ENCODE measurements around the gene UBASH3A.

Gene UBASH3A

DNA sequence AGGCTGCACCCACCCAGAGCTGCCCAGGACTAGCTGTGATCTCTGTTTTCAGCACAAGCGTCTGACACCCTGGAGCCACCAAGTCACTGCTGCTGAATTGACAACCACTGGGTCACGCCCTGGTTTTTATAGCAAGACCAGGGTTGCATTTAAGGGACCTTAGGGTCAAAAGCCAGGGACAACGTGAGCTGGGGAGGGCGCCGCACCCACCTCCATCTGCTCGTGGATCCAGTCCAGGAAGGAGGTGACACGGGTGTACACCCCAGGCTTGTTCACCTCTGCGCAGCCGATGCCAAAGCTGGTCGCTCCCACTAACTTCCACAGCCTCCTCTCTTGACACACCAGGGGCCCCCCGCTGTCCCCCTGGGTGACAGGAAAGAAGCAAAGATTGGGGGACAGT, 28.2 kb upstream of the UBASH3A start:
- no peak for DNase-seq

DNA sequence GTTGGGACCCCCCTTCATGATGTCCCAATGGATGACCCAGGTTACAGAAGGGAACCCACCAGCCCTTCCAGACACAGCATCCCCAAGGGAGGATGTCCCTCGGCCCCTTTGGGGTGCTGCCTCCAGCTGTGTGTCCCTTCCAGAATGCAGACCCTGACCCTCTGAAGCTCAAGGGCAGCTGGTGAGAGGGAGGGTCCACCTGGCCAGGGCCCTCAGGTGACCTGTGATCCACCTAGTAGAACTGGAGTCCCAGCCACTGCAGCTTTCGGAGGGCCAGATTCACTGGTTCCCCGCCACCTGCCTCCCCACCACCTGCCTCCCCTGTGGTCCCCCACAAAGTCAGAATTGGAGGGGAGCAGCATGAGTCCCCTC, 27.8 kb upstream of the UBASH3A start:
- DNase-seq: no peak

DNA sequence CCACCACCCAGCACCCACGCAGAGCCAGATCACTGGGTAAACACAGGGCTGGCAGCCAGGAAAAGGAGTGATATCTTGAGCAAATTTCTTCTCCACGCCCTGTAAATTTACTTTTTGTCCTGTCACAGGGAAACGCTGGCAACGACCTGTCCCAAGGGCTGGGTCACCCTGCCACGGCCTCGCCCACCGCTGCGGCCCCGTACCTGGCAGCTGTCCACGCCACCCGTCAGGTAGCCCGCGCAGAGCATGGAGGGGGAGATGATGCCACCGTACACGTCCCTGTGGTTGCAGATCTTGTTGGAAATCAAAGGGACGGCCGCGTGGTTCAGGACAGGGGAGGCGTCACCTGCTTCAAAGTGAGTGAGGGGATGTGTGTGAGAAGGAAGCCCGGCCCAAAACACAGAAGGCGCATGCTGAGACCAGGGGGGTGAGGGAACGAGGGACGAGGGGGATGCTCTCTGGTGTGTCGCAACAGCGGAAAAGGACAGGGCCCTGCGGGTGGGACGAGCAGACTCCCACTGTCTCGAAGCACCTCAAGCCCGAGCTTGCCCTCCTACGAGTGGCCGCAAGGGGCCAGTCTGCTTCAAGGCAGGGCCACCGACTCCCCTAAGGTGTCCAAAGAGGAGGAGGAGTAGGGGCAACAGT, 27.2 kb upstream of the UBASH3A start:
- DNase-seq: no peak

DNA sequence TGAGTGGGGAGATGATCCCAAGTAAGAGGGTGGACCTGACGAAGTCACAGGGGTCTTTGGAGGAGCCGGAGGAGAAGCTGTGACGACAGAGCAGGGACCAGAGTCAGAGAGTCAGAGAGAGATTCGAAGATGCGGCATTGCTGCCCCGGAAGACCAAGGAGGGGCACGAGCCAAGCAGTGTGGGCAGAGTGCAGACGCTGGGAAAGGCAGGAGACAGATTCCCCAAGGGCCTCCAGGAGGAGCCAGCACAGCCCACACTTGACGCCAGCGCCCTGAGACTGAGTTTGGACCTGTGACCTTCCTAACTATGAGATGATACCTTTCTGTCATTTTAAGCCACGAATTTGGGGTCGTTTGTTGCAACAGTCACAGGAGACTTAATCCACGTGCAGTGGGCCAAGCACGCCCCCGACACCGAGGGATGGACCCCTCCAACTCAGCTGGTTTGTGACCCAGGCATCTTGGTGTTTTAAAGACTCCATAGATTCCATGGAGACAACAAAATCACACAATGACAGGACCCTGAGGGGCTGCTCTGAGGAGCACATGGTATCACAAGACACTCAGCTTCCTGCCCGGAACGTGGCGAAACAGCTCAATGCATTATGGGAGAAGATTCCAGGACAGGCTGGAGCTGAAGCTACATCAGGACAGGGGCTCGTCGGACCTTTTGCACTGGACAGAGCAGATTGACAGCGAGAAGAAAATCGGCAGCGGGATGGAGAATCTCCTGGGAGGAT, 26.3 kb upstream of the UBASH3A start:
- DNase-seq: no peak

DNA sequence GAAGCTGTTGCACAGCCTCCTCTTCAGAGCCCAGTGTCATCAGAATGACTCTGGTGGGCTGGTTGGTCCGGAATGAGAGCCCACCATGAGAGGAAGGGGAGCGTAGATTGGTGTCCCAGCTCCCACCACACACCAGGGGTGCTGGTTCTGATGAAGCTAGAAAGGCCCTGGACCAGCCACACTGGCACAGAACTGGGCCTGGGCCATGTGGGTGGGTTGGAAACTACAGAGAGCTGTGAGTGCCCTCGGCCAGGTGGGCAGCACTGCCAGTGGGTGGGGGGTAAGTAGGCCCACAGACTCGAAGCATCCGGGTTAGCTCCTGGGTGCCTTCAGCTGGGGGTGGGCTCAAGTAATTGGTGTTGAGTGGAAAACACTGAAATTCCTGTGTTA, 25.8 kb upstream of the UBASH3A start:
- DNase-seq: no peak

DNA sequence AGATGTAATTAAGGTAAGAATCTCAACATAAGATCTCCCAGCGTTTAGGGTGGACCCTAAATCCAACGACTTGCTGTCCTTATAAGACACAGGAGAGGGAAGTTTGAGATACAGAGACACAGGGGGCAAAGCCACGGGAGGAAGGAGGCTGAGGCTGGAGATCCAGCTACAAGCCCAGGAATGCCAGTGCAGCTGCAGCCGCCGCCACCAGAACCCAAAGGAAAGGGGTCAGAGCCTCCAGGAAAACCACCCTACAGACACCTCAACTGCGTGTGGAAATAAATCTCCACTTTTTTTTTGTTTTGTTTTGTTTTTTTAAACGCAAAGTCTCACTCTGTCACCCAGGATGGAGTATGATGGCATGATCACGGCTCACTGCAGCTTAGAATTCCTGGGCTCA, 25.3 kb upstream of the UBASH3A start:
- no peak for DNase-seq

DNA sequence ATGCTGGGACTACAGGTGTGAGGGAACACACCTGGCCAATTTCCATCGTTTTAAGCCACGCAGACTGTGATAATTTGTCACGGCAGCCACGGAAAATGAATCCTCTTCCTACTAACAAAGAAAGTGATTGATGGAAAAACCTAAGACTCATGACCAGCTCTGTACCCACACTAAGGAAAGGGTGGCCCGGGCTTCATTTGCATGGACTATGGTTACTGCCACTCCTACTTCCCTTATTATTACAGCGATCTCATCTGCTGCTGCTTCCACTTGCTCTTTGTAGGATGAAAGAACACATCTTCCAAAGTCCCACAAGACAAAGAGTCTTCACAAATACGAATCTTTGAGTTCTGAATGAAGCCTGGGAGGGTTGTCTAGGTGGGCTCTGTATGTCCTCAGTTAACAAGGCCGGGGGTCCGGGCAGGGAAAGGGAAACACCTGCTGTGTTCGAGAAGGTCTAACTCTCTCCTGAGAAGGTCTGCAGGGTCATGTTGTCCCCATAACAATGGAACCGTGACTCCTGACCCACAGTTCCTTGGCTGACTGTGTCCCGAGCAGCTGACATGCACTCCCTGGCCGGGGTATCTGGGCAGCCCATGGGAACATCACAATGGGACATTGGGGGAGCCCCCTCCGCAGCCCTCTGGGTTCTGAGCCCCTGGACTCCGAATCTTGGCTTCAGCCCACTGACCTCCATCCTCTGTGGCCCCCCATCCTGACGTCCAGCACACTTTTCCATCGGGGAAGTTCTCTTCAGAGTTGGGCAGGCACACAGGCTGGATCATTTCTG, 24.1 kb upstream of the UBASH3A start:
- DNase-seq: no peak

DNA sequence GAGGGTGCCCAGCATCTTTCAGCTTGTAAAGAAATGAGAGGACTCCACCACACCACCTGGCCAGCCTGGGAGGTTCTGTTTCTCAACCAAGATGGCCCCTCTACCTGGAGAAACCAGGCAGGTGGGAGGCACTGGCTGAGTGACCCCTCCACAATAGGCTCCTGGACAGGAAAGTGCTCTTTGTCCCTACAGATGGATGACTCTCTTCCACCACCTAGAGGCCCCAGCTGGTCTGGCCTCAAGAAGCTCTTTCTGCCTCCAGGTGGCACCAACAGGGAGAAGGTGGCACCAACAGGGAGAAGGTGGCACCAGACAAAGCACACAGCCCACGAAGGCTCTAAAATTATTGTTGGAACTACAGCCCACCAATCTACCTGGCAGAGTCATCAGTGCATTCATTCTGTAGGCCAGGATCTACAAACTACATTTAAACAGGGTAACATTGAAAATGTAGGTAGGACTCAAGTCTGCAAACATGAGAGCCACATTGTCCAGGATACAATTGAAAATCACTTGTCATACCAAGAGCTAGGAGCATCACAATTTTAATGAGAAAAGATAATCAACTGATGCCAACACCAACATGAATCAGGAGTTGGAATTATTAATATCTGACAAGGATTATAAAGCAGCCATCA, 22.2 kb upstream of the UBASH3A start:
- peak; percentile 44 for DNase-seq

DNA sequence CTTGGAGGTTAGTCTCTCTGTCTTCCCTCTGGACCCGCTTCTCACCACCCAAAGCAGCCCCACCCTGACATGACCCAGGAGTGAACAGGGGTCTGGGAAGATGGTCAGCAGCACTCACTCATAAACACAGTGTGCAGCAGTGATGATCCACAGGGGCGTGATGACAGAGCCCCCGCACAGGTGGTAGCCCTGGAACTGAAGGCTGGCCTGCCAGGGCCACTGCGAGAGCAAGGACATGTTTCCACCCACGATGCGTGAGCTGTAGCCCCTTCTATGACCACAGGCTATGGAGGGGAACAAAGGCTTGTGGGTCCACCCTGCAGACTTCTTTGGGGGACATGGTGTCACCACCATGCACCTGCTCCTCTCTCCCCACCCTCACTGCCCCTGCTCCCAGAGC, 20.8 kb upstream of the UBASH3A start:
- DNase-seq: no peak

DNA sequence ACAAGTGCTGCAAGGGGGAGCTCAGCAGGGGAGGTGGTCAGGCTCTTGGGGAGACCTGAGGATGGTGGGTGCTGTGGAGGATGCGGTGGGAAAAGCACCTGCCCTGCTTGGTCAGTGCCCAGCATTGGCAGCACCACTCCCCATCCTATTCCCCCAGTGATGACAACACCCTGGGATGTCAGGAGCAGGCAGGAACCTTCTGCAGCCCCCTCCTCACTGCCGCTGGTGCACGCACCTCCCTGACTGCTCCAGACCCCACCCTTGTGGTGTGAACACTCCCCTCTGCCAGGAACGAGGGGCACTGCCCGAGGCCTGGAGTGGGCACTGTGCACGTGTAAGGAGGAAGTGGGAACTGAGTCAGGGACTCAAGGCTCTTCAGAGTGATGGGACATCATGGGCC, 20.4 kb upstream of the UBASH3A start:
- no peak for DNase-seq

DNA sequence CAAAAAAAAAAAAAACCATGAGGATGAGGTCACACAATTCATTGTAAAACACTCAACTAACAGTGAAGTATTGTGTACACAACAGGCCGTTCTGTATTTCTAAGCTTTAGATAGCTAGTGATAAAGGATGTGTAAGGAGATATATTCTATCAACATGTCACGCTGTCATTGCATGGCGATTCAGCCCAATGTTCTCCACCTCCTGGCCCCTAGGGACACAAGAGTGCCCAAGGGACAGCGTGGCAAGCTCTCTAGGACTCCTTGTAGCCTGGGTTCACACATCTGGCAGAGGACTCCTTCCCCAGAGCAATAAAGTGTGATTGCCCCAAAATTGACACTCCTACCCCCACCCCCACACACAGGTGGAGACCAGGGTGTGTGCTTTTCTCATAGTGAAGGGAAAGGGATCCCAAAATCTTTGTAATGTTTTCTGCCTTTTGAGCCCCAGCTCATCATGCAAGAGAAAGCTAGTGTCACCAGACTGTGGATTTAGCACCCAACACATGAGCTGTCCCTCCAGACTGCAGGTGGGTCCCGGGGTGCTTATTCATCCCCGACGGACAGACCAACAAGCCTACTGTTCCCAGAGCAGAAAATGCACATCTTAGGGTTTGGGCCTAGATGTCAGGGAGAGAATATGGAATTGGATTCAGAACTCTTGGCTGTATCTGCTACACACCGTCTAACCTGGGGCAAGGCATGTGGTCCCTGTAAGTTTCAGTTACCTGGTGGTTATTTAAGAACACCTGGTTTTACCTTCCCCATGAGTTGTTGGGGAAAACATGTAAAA, 19.4 kb upstream of the UBASH3A start:
- no peak for DNase-seq

DNA sequence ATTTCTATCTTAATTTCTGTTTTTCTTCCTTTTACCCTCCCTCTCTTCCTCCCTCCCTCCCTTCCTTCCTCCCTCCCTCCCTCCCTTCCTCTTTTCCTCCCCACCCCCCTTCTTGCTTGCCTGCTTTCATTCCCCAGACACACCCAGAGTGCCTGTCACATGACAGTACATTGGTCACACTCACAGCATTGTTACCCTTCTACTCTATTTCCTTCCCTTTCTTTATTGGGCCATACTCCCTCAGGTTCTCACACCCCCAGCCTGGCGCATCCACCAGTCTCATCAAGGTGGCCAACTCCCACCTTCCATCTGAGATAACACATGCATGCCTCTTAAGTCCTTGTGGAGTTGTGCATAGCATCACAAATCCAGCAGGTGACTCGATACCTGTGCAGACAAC, 18.7 kb upstream of the UBASH3A start:
- DNase-seq: no peak

DNA sequence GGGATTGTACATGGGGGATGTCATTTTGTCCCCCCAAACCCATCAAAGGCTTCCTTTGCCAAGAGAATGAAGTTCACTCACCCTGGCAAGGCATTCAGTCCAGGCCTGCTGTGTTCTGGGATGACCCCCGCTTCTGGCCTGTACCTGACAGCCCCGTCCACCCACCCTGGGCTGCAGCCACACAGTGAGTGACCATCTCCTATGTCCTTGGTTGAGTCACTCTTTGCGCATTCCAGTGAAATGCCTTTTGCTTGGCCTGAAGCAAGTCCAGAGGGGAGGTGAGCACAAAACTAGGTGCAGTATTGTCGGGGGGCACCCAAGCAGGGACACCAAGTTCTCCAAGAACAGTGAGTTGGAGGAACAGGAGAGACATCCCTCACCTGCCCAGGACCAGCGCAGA, 18.1 kb upstream of the UBASH3A start:
- DNase-seq: no peak

DNA sequence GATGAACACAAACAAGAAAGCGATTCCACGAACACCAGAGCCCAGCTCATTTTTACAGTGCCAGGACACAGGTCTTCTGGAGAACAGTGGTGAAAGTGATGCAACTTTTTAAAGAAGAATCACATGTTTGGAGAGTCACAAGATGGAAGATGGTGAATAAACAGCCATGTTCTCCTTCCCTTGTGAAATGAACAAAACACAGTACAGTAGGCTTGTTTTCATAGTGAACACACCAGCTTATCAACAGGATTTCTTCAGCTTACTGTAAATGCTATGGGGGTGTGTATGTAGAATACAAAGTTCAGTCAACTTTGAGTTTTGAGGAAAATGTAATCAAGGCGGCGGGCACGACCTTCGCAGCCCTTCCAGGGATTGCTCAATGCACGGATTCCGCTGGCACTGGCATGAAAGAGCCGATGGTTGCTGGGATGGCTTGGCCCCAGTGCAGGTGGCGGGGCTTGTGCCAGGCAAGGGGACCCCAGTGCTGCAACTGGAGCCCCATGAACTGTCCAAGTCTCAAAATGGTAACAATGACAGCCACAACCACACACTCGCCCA, 17.6 kb upstream of the UBASH3A start:
- no peak for DNase-seq

DNA sequence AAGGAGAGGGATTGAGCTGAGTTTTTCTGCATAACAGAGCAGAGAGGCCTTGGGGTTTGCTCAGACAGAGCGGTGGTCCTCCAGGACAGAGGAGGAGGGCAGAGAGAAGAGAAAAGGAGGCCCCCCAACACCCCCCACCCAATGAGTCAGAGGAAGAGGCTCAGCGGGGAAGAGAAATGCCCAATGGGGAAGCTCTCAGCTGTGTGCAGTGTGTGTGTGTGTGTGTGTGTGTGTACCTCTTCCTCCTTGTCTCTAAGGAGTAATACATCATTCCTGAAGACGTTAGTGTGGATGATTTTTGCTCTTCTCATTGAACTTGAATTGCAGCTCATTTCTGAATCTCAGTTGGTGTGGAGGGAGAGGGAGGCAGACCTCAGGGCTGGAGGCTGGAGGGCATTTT, 16.5 kb upstream of the UBASH3A start:
- no peak for DNase-seq

DNA sequence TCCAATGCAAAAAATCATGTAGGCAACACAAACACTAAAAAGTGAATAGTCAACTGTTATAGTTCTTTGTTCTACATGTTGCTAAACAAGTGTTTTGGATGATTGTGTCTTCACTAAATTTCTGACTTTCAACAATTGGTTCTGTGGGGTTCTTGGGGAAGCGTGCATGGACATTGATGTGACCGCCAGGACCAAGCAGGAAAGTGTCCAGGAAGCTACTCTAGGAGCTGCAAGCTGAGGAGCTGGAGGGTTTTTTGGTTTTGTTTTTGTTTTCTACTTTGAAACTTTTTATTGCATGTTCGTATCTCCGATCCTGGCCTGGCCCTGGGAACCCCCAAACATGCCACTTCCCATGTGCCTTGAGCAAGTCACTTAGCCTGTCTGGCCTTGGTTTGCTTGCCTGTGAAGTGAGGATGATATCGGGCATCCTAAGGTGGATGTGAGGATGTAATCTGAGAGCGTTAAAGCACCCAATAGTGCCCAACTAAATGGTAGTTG, 15.8 kb upstream of the UBASH3A start:
- no peak for DNase-seq

DNA sequence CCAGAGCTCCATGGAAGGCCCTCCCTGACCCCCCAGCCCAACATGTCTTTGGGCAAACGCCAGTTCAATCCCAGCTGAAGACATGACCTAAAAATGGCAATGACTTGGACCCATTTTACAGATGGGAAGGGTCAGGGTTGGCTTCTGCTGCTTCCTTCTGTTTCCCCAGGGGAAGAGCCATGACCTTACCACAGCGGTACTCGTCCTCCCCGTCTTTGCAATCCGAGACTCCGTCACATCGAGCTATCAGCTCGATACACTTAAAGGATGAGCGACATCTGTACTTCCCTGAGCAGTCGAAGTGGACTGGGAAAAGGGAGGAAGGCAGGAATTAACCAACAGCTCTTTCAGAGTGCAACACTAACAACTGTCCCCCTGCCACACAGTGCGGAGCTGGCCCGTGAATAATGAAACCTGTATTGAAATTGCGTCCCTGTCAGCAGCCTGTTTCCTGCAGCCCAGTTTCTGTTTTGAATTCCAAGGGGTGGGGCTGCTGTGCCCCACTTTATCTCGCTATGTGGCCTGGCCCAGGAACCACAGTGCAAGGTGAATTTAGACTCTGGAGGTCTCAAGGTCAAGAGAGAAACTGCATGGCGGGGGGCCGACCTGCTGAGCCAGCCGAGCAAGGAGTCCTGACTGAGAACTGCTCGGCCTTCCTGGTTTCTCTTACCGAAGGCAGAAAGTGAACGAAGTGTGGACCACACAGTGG, 14.8 kb upstream of the UBASH3A start:
- no peak for DNase-seq

DNA sequence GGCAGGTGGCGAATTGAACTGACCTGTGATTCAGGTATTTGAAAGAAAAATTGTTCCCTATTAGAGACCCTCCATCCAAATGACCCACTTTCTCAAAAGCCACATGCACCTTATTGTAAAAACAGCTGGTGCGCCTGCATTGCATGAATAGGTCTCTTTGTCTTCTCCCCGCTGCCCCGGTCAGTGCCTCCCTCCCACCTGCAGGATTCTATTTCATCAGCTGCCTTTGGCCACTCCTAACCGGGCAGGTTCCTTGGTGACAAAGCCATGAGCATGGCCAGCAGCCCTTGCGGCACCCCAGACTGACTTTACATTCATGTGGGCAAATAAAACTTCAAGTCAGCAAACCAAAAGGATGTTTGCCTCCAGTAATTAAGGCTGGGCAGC, 14.3 kb upstream of the UBASH3A start:
- DNase-seq: no peak

DNA sequence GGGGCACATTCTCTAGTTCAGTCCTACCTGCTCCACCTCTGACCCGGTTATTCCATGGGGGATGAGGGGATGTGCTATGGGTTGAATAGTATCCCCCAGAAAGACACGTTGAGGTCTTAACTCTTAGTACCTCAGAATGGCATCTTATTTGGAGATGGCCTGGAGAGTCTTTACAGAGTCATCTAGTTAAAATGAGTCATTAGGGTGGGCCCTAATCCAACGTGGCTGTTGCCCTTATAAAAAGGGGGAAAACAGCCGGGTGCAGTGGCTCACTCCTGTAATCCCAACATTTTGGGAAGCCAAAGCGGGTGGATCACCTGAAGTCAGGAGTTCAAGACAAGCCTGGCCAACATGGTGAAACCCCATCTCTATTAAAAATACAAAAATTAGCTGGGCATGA, 13.5 kb upstream of the UBASH3A start:
- DNase-seq: no peak

DNA sequence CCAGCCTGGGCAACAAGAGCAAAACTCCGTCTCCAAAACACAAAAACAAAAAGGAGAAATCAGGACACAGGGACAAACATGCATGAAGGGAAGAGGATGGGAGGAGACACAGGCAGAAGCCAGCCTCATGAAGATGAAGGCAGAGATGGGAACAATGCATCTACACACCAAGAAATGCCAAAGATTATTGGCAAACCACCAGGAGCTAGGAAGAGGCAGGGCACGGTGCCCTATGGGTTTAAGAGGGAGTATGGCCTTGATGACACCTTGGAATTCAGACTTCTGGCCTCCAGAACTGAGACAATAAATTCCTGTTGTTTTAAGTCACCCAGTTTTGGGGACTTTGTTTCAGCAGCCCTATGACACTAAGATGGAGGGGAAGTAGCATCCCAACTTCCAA, 13.0 kb upstream of the UBASH3A start:
- no peak for DNase-seq

DNA sequence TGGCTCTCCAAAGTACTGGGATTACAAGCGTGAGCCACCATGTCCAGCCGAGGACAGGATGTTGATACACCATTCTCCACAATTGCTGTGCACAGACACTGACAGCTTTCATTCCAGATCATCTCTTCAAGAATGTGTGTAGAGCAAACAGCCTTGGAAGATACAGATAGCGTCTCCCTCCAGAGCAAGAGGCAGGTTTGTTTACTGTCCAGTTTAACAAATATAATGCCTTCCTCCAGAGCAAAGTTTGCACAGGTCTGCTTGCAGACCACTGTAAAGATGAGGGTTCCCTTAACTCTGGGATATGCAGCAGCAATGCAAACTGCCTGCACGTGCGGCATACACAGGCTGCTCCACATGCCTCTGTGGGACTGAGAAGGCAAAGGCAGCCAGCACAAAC, 12.4 kb upstream of the UBASH3A start:
- no peak for DNase-seq
